Sigmoid colon (tissue), 4 donors: Measurements from ENCODE around the gene PMF1.

Experiments used
- CTCF ChIP-seq, 4 experiments: fragments of 450-650 bp in 3 of 4; fragments of 200-600 bp in 1 of 4; IDR thresholded peaks; one replicate each; pipeline ENCODE4 v1.5.1; 2016 to 2019; ENCODE audit warnings: antibody characterized with exemption in 4 of 4, mild to moderate bottlenecking in 3 of 4, moderate library complexity in 2 of 4
- POLR2AphosphoS5 ChIP-seq, 4 donors: sonication (generic); formaldehyde crosslinking; IDR thresholded peaks; one replicate each; pipeline ENCODE4 v1.6.1; 2017; ENCODE audit warnings: antibody characterized with exemption in 4 of 4

DNA sequence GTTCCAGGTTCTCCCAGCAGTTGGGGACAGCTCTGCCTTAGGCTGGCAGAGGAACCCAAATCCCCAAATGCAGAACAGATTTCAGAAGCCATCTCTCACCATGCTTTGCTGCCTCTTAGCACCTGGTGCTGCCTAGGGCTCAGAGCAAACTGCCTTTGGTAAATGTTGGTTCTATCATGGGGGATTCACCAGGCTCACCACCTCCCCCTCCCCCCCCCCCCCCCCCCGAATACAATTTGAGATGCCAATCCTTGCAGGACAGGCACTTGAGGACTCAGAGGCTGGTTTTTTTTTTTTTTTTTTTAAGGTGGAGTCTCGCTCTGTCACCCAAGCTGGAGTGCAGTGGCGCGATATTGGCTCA lies 35.5 kb downstream of the PMF1 start:
- TF ChIP-seq POLR2AphosphoS5 (IDR thresholded peaks at IDR 0.05) (no peak), CTCF (IDR thresholded peaks at IDR 0.05) (no peak)
